RPMI7951 (cell line): ENCODE results near the gene DLAT. TPM values are rescaled to one million over a fixed set of nuclear protein-coding genes. Genes with fewer than 3 reads are reported as not detected.

Experiments used
- DNase-seq: peaks from one replicate; pipeline ENCODE4 v3.0.0-alpha.2; 2012; ENCODE audit warnings: low read depth
- total RNA-seq: library from RNA; depleted of rRNA; stranded (reverse); fragments of >200 nt; shearing (Covaris generic); gene quantifications from 2 replicates; pipeline ENCODE4 v1.2.3, GENCODE V29; 2014; rRNA removed

Gene DLAT
- total RNA-seq, result 55.1 and 72.1 TPM in 2 replicates

GRCh38 chr11:112024773-112025678 lies at the start of gene DLAT:
Gene DLAT (plus strand): TSS chr11:112025408. CDS start chr11:112025473, 65 bp downstream.
- peak; percentile 83 for DNase-seq

- no peak for DNase-seq
These were observed 49.0 kb upstream of the DLAT start for GRCh38 chr11:111976119-111976766.

GRCh38 chr11:111976767-111977145 lies 48.5 kb upstream of the DLAT start:
- DNase-seq, result no peak

- peak; percentile 48 for DNase-seq
These were observed 47.8 kb upstream of the DLAT start for GRCh38 chr11:111977146-111978027.

- DNase-seq, result peak; percentile 82
These were observed 47.0 kb upstream of the DLAT start for GRCh38 chr11:111978028-111978771.

- no peak for DNase-seq
These were observed 45.1 kb upstream of the DLAT start for GRCh38 chr11:111980062-111980461.

GRCh38 chr11:111981270-111981669 lies 43.9 kb upstream of the DLAT start:
- DNase-seq, result no peak

GRCh38 chr11:111982019-111982464 lies 43.2 kb upstream of the DLAT start:
- DNase-seq, result peak; percentile 24

GRCh38 chr11:111982541-111983186 lies 42.5 kb upstream of the DLAT start:
- no peak for DNase-seq

GRCh38 chr11:111983187-111983986 lies 41.8 kb upstream of the DLAT start:
- peak; percentile 33 for DNase-seq

- no peak for DNase-seq
These were observed 38.6 kb upstream of the DLAT start for GRCh38 chr11:111986589-111986988.

GRCh38 chr11:111990381-111990780 lies 34.8 kb upstream of the DLAT start:
- no peak for DNase-seq

GRCh38 chr11:111992206-111992855 lies 32.9 kb upstream of the DLAT start:
- DNase-seq, result no peak

- DNase-seq, result no peak
These were observed 29.1 kb upstream of the DLAT start for GRCh38 chr11:111996129-111996528.

- peak; percentile 48 for DNase-seq
These were observed 28.5 kb upstream of the DLAT start for GRCh38 chr11:111996669-111997068.

GRCh38 chr11:111999111-111999510 lies 26.1 kb upstream of the DLAT start:
- no peak for DNase-seq

- DNase-seq, result no peak
These were observed 24.5 kb upstream of the DLAT start for GRCh38 chr11:112000703-112001102.

- no peak for DNase-seq
These were observed 22.6 kb upstream of the DLAT start for GRCh38 chr11:112002491-112003216.

- no peak for DNase-seq
These were observed 20.8 kb upstream of the DLAT start for GRCh38 chr11:112004389-112004788.
